Dendritic cell treated with granulocyte-macrophage colony-stimulating factor and Interleukin-4, amounts not matched to agents 40 ng/mL and 50 ng/mL, for 4 days (primary cell): Measurements from ENCODE around the gene PPP2R1A.
A peak's percentile ranks its signal among the peaks of the same experiment; 100 is the strongest.
"Not testable (repeated sequence)": the region's sequence is repeated elsewhere in the genome, so short reads cannot be mapped to it uniquely, and the experiment has no call there.

Experiments used
- H3K27ac Mint-ChIP-seq: one replicate; pipeline ENCODE4 v1.8.0; 2022; ENCODE audit warnings: mild to moderate bottlenecking, mixed read lengths
- H3K27me3 Mint-ChIP-seq: one replicate; pipeline ENCODE4 v1.8.0; 2022; ENCODE audit warnings: mild to moderate bottlenecking, mixed read lengths
- H3K36me3 Mint-ChIP-seq: one replicate; pipeline ENCODE4 v1.8.0; 2022; ENCODE audit warnings: low read depth, mixed read lengths
- H3K4me1 Mint-ChIP-seq: one replicate; pipeline ENCODE4 v1.8.0; 2022; ENCODE audit warnings: low read depth, mixed read lengths
- H3K4me3 Mint-ChIP-seq: one replicate; pipeline ENCODE4 v1.8.0; 2022; ENCODE audit warnings: mild to moderate bottlenecking, moderate library complexity, mixed read lengths
- H3K9me3 Mint-ChIP-seq: one replicate; pipeline ENCODE4 v1.8.0; 2022; ENCODE audit warnings: mixed read lengths
- intact Hi-C: fragments of 100-400 bp; cut with micrococcal nuclease; formaldehyde crosslinking; loops from one replicate; pipeline ENCODE4 v1.15.0; 2022

The PPP2R1A gene

GRCh38 chr19:52237771-52238400 lies 48.0 kb downstream of the PPP2R1A start:
- H3K4me1 Mint-ChIP-seq: peaks cover 13% of the 10 kb centered on the region
- no peaks in the 10 kb centered on the region for H3K36me3 Mint-ChIP-seq
- peaks cover 1% of the 10 kb centered on the region for H3K27me3 Mint-ChIP-seq
- H3K9me3 Mint-ChIP-seq: no peaks in the 10 kb centered on the region
- intact Hi-C loops: loop anchor here (2.0 to 10.0 kb wide), 2 partner anchors 99 to 403 kb away; partner anchors contain the start of gene ZNF616
- H3K27ac Mint-ChIP-seq: no peak overlapping the region
- no peak overlapping the region for H3K4me3 Mint-ChIP-seq

DNA sequence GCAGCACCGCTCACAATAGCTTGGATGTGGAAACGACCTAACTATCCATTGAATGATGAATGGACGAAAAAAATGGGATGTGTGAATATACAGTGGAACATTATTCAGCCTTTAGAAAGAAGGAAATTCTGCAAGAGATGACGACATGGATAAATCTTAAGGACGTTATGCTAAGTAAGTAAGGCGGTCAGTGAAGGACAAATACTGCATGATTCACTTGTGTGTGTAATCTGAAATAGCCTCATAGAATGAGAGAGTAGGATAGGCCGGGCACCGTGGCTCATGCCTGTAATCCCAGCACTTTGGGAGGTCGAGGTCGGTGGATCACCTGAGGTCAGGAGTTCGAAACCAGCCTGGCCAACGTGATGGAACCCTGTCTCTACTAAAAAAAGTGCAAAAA lies 54.2 kb downstream of the PPP2R1A start:
- H3K4me1 Mint-ChIP-seq: no peaks in the 10 kb centered on the region

DNA sequence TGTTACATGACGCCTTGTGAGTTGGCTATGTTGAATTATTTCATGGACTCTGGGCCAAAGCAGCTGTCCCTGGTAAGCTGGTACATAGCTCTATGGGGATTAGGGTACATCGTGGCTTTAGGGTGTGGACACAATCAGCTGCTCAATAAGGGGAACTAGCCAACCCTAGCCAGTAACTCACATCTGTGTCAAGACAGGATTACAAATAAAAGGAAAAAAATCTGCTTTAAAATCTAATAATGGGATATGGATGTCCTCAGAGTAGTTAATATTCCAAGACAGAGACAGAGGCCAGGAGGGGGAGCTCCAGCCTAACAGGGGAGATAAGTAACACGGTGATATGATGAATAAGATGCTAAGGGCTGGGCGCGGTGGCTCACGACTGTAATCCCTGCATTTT lies 58.4 kb downstream of the PPP2R1A start:
- intact Hi-C loops: loop anchor here (1.0 kb wide), 1 partner anchor 500 kb away; no protein-coding TSS in a partner anchor
- Mint-ChIP-seq H3K27me3 (no peaks in the 10 kb centered on the region), H3K36me3 (no peaks in the 10 kb centered on the region), H3K27ac (no peak overlapping the region), H3K4me3 (no peak overlapping the region), H3K9me3 (peaks cover 9% of the 10 kb centered on the region), H3K4me1 (no peaks in the 10 kb centered on the region)

More for the DNA sequence above, 54.2 kb downstream of the PPP2R1A start:
- Mint-ChIP-seq H3K27me3 (peaks cover 1% of the 10 kb centered on the region), H3K4me3 (no peak overlapping the region), H3K27ac (no peak overlapping the region), H3K9me3 (no peaks in the 10 kb centered on the region), H3K36me3 (no peaks in the 10 kb centered on the region)
- intact Hi-C loops: no loop called here

- Mint-ChIP-seq H3K4me1 (no peaks in the 10 kb centered on the region), H3K9me3 (peaks cover 51% of the 10 kb centered on the region), H3K36me3 (no peaks in the 10 kb centered on the region), H3K27me3 (no peaks in the 10 kb centered on the region), H3K27ac (no peak overlapping the region), H3K4me3 (no peak overlapping the region)
- intact Hi-C loops: no loop called here
Measured at GRCh38 chr19:52258426-52258825, 68.6 kb downstream of the PPP2R1A start.

GRCh38 chr19:52265556-52265955 lies 75.7 kb downstream of the PPP2R1A start:
- H3K27ac Mint-ChIP-seq, H3K4me3 Mint-ChIP-seq, H3K4me1 Mint-ChIP-seq, intact Hi-C loops, H3K27me3 Mint-ChIP-seq: not testable (repeated sequence)
- peaks cover 13% of the 10 kb centered on the region for H3K36me3 Mint-ChIP-seq
- H3K9me3 Mint-ChIP-seq: peaks cover 25% of the 10 kb centered on the region

DNA sequence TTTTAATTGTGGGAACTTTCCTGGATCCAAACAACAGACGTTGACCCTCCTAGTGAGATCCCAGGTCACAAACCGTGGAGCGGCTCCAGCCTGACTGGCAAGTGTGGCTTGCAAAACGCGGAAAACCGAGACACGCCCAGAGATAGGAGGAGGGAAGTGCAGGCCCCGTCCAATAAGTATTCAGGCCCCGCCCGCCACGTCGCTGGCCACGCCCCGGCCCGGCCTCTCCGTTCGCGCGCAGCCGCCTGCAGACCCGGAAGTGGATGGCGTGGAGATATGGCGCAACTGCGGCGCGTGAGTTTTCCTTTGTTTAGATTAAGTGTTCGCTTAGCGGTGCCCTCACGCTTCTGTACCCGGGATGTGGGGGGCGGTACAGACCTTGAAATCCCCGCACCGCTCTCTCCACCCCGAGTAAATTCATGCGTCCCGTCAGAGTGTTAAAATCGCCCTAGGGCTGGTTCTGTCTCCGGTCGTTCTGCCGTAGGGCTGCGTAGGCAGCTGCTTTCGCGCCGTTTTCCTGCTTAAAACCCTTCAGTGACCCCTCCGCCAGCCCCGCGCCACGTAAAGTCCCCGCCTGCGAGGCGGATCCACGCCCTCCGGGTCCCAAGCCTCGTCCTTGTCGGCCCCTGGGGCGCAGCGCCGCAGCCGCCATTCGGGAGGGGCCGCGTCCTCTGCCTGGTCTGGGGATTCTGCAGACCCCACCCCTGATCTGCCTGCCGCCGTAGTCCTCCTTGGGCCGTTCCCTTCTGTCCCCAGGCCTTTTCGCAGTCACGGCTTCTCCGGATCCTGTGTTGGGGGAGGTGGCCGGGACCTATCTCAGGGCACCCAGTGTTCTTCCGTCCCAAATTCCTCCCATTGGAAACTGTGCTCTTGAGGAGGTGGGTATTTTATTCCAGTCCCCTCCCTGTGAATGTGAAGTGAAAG lies 79.7 kb downstream of the PPP2R1A start, which contains the start of gene ZNF766:
ZNF766 (plus strand) TSS at position 250 of the 924 bp plus-strand sequence; CDS start at position 277, 27 bp downstream.
- Mint-ChIP-seq H3K4me3 (peak within 1 kb of the TSS; percentile 95), H3K9me3 (peaks cover 45% of the 10 kb centered on the region), H3K27ac (peak within 1 kb of the TSS; percentile 93), H3K36me3 (peaks cover 53% of the 10 kb centered on the region), H3K27me3 (no peaks in the 10 kb centered on the region), H3K4me1 (peaks cover 13% of the 10 kb centered on the region)
- intact Hi-C loops: loop anchor here (1.0 to 2.0 kb wide), 2 partner anchors 27 to 258 kb away; partner anchors contain the start of genes ZNF480 and ZNF808

- Mint-ChIP-seq H3K27me3 (no peaks in the 10 kb centered on the region), H3K36me3 (peaks cover 60% of the 10 kb centered on the region), H3K4me1 (peaks cover 13% of the 10 kb centered on the region), H3K9me3 (peaks cover 47% of the 10 kb centered on the region), H3K27ac (peak overlapping the region; percentile 93), H3K4me3 (peak overlapping the region; percentile 95)
- intact Hi-C loops: no loop called here
Measured at GRCh38 chr19:52270266-52270885, 80.5 kb downstream of the PPP2R1A start.

GRCh38 chr19:52273301-52273700 lies 83.4 kb downstream of the PPP2R1A start:
- Mint-ChIP-seq H3K9me3 (peaks cover 66% of the 10 kb centered on the region), H3K4me1 (peaks cover 13% of the 10 kb centered on the region), H3K36me3 (peaks cover 87% of the 10 kb centered on the region), H3K4me3 (no peak overlapping the region), H3K27ac (no peak overlapping the region), H3K27me3 (no peaks in the 10 kb centered on the region)
- intact Hi-C loops: no loop called here

- H3K9me3 Mint-ChIP-seq: peaks cover 75% of the 10 kb centered on the region
- H3K4me3 Mint-ChIP-seq: no peak overlapping the region
- intact Hi-C loops: no loop called here
- peaks cover 13% of the 10 kb centered on the region for H3K4me1 Mint-ChIP-seq
- peaks cover 96% of the 10 kb centered on the region for H3K36me3 Mint-ChIP-seq
- H3K27me3 Mint-ChIP-seq: no peaks in the 10 kb centered on the region
- H3K27ac Mint-ChIP-seq: no peak overlapping the region
Measured at GRCh38 chr19:52274191-52274590, 84.3 kb downstream of the PPP2R1A start.

DNA sequence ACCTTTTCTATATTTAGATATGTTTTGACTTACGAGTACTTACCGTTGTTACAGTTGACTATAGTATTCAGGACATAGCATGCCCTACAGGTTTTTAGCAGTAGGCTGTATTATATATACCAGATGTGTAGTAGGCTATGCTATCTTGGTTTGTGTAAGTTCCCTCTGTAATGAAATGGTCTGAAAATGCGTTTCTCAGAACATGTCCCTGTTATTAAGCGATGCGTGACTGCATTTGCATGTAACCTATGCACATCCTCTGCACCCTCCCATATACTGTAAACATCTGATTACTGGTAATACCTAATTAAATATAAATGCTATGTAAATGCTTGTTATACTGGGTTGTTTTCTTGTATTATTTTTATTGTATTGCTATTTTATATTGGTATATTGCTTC lies 86.1 kb downstream of the PPP2R1A start:
- no peaks in the 10 kb centered on the region for H3K27me3 Mint-ChIP-seq
- H3K36me3 Mint-ChIP-seq: peaks cover 89% of the 10 kb centered on the region
- no peak overlapping the region for H3K27ac Mint-ChIP-seq
- intact Hi-C loops: no loop called here
- H3K4me3 Mint-ChIP-seq: no peak overlapping the region
- peaks cover 4% of the 10 kb centered on the region for H3K4me1 Mint-ChIP-seq
- peaks cover 81% of the 10 kb centered on the region for H3K9me3 Mint-ChIP-seq

- Mint-ChIP-seq H3K4me1 (peaks cover 4% of the 10 kb centered on the region), H3K4me3 (no peak overlapping the region), H3K27ac (no peak overlapping the region), H3K36me3 (peaks cover 89% of the 10 kb centered on the region), H3K9me3 (peaks cover 85% of the 10 kb centered on the region), H3K27me3 (no peaks in the 10 kb centered on the region)
- intact Hi-C loops: no loop called here
Measured at GRCh38 chr19:52277471-52277870, 87.6 kb downstream of the PPP2R1A start.
